ENCODE data around the gene ABCC1. TPM values are rescaled to one million over a fixed set of nuclear protein-coding genes. Genes with fewer than 3 reads are reported as not detected.

The ABCC1 gene
- total RNA-seq, 1 experiment from 2014 or later = 16.1 TPM

- H3K9me2 ChIP-seq (replicated peaks; ENCODE audit: low read length) = no peaks in the 10 kb centered on the region
- no TSS peak for BruUV-seq (replicated peaks)
These were observed 191.1 kb downstream of the ABCC1 start for GRCh38 chr16:16140537-16140936.

GRCh38 chr16:16141141-16141540 is 191.7 kb downstream of the ABCC1 start:
- CTCF ChIA-PET = no interaction called here
- no peak overlapping the region for H3K9ac ChIP-seq (ENCODE audit: low read length)

More at GRCh38 chr16:16140537-16140936, 191.1 kb downstream of the ABCC1 start:
- Histone ChIP-seq H3K27ac (ENCODE audit: low read length) (no peak overlapping the region), H3K4me1 (ENCODE audit: insufficient read depth, low read length) (no peaks in the 10 kb centered on the region), H3K4me3 (ENCODE audit: low read length) (no peak overlapping the region), H3K79me2 (ENCODE audit: low read length) (no peaks in the 10 kb centered on the region), H3K4me2 (ENCODE audit: low read length) (no peak overlapping the region), H3F3A (ENCODE audit: low read length, unreplicated experiment) (no peaks in the 10 kb centered on the region), H4K20me1 (ENCODE audit: low read length) (no peaks in the 10 kb centered on the region), H2AFZ (ENCODE audit: low read length) (no peak overlapping the region), H3K36me3 (ENCODE audit: low read depth, low read length) (peaks cover 7% of the 10 kb centered on the region), H3K9ac (ENCODE audit: low read length) (no peak overlapping the region), H3K27me3 (ENCODE audit: low read length) (no peaks in the 10 kb centered on the region), H3K9me3 (ENCODE audit: low read length) (no peaks in the 10 kb centered on the region)
- intact Hi-C loops (cut with micrococcal nuclease) = no loop called here
- DNase-seq (no peak), ATAC-seq (no peak)
- no peak for TF ChIP-seq CTCF (conservative IDR thresholded peaks at IDR 0.05; ENCODE audit: low read depth, low read length)
- no peak for TF ChIP-seq EZH2 (IDR thresholded peaks at IDR 0.05; ENCODE audit: low read length, unreplicated experiment)
- TF ChIP-seq EZH2phosphoT487 (IDR thresholded peaks at IDR 0.05; ENCODE audit: borderline replicate concordance, low read length) = no peak
- POLR2A ChIA-PET (ENCODE audit: unreplicated experiment) = no interaction called here
- CTCF ChIA-PET = no interaction called here

More at GRCh38 chr16:16141141-16141540, 191.7 kb downstream of the ABCC1 start:
- no peak for DNase-seq
- Histone ChIP-seq H3K9me3 (ENCODE audit: low read length) (no peaks in the 10 kb centered on the region), H3F3A (ENCODE audit: low read length, unreplicated experiment) (no peaks in the 10 kb centered on the region), H3K36me3 (ENCODE audit: low read depth, low read length) (peaks cover 7% of the 10 kb centered on the region), H3K27me3 (ENCODE audit: low read length) (no peaks in the 10 kb centered on the region), H3K9me2 (replicated peaks; ENCODE audit: low read length) (no peaks in the 10 kb centered on the region), H3K4me2 (ENCODE audit: low read length) (no peak overlapping the region), H3K4me1 (ENCODE audit: insufficient read depth, low read length) (no peaks in the 10 kb centered on the region), H3K79me2 (ENCODE audit: low read length) (no peaks in the 10 kb centered on the region), H3K27ac (ENCODE audit: low read length) (no peak overlapping the region), H3K4me3 (ENCODE audit: low read length) (no peak overlapping the region), H2AFZ (ENCODE audit: low read length) (no peak overlapping the region), H4K20me1 (ENCODE audit: low read length) (no peaks in the 10 kb centered on the region)
- POLR2A ChIA-PET (ENCODE audit: unreplicated experiment) = no interaction called here
- TF ChIP-seq EZH2phosphoT487 (IDR thresholded peaks at IDR 0.05; ENCODE audit: borderline replicate concordance, low read length) (no peak), CTCF (conservative IDR thresholded peaks at IDR 0.05; ENCODE audit: low read depth, low read length) (no peak), EZH2 (IDR thresholded peaks at IDR 0.05; ENCODE audit: low read length, unreplicated experiment) (no peak)
- no TSS peak for BruUV-seq (replicated peaks)
- no peak for ATAC-seq
- intact Hi-C loops (cut with micrococcal nuclease) = no loop called here

Measured in PC-3 (cell line).